WERI-Rb-1 (cell line): Measurements from ENCODE around the gene GSTK1.
"Not testable (repeated sequence)": the region's sequence is repeated elsewhere in the genome, so short reads cannot be mapped to it uniquely, and the experiment has no call there.

Experiments
- DNase-seq: peaks from one replicate; pipeline ENCODE4 v3.0.0-alpha.2; 2020
- H3K27ac ChIP-seq: fragments of 250-450 bp; sonication (Bioruptor Pico); 2 replicates; pipeline ENCODE4 v1.5.1; 2020; ENCODE audit warnings: mild to moderate bottlenecking, moderate library complexity
- H3K27me3 ChIP-seq: fragments of 250-450 bp; sonication (Bioruptor Pico); 2 replicates; pipeline ENCODE4 v1.5.1; 2021; ENCODE audit warnings: mild to moderate bottlenecking, low read depth, moderate library complexity; ENCODE audit not compliant: insufficient read depth, severe bottlenecking
- H3K36me3 ChIP-seq: fragments of 250-450 bp; sonication (Bioruptor Pico); 2 replicates; pipeline ENCODE4 v1.5.1; 2020; ENCODE audit warnings: mild to moderate bottlenecking, moderate library complexity
- H3K4me3 ChIP-seq: 2 replicates; pipeline ENCODE4 v1.5.1; 2011; ENCODE audit warnings: low read depth, mild to moderate bottlenecking, control low read depth, low read length
- H3K9me3 ChIP-seq: fragments of 250-450 bp; sonication (Bioruptor Pico); 2 replicates; pipeline ENCODE4 v1.5.1; 2021; ENCODE audit warnings: mild to moderate bottlenecking, moderate library complexity; ENCODE audit not compliant: severe bottlenecking
- CTCF ChIP-seq: IDR thresholded peaks from 2 replicates; pipeline ENCODE4 v1.5.1; 2011; ENCODE audit warnings: low read depth, mild to moderate bottlenecking, control low read depth, inconsistent platforms, low read length

GSTK1 gene

GRCh38 chr7:143263266-143264195 is at the start of gene GSTK1:
Gene GSTK1 (plus strand): TSS chr7:143263441. CDS start chr7:143263514, 73 bp downstream.
- no peak for TF ChIP-seq CTCF
- H3K36me3 ChIP-seq, result peaks cover 11% of the 10 kb centered on the region
- peak within 1 kb of the TSS; percentile 76 for H3K4me3 ChIP-seq
- H3K9me3 ChIP-seq, result no peaks in the 10 kb centered on the region
- H3K27me3 ChIP-seq, result no peaks in the 10 kb centered on the region
- peak; percentile 84 for DNase-seq
- H3K27ac ChIP-seq, result peak within 1 kb of the TSS; percentile 78

GRCh38 chr7:143213478-143213877 is 49.8 kb upstream of the GSTK1 start:
- H3K27me3 ChIP-seq, H3K4me3 ChIP-seq, H3K27ac ChIP-seq, H3K9me3 ChIP-seq, DNase-seq, H3K36me3 ChIP-seq: not testable (repeated sequence)

- Histone ChIP-seq H3K9me3 (no peaks in the 10 kb centered on the region), H3K27me3 (no peaks in the 10 kb centered on the region), H3K36me3 (no peaks in the 10 kb centered on the region), H3K27ac (no peak overlapping the region), H3K4me3 (no peak overlapping the region)
- peak; percentile 88 for TF ChIP-seq CTCF
- peak; percentile 58 for DNase-seq
Measured at GRCh38 chr7:143214789-143215679, 48.2 kb upstream of the GSTK1 start.

- Histone ChIP-seq H3K4me3 (no peak overlapping the region), H3K27me3 (no peaks in the 10 kb centered on the region), H3K36me3 (no peaks in the 10 kb centered on the region), H3K27ac (no peak overlapping the region), H3K9me3 (no peaks in the 10 kb centered on the region)
- no peak for DNase-seq
- no peak for TF ChIP-seq CTCF
Measured at GRCh38 chr7:143216151-143216550, 47.1 kb upstream of the GSTK1 start.

- H3K4me3 ChIP-seq, result no peak overlapping the region
- no peak for DNase-seq
- H3K9me3 ChIP-seq, result no peaks in the 10 kb centered on the region
- no peak for TF ChIP-seq CTCF
- no peaks in the 10 kb centered on the region for H3K27me3 ChIP-seq
- no peak overlapping the region for H3K27ac ChIP-seq
- H3K36me3 ChIP-seq, result no peaks in the 10 kb centered on the region
Measured at GRCh38 chr7:143216686-143217085, 46.6 kb upstream of the GSTK1 start.

GRCh38 chr7:143217806-143218205 is 45.4 kb upstream of the GSTK1 start:
- no peak for TF ChIP-seq CTCF
- peak; percentile 68 for DNase-seq
- no peaks in the 10 kb centered on the region for H3K27me3 ChIP-seq
- H3K9me3 ChIP-seq, result no peaks in the 10 kb centered on the region
- H3K4me3 ChIP-seq, result no peak overlapping the region
- peak overlapping the region; percentile 39; the same call in 1 of the 2 replicates for H3K27ac ChIP-seq
- no peaks in the 10 kb centered on the region for H3K36me3 ChIP-seq
